H1 (cell line): ENCODE results near the gene LBH. TPM values are rescaled to one million over a fixed set of nuclear protein-coding genes. Genes with fewer than 3 reads are reported as not detected.

Experiments used
- CTCF ChIA-PET: fragments of 300-600 bp; sonication (Branson Sonifier 250); formaldehyde crosslinking; loops from one replicate; lab custom pipeline; 2021; ENCODE audit not compliant: partially characterized antibody; lab: Charles Lee
- POLR2A ChIA-PET: fragments of 300-600 bp; sonication (Branson Sonifier 250); formaldehyde crosslinking; loops from one replicate; lab custom pipeline; 2021; ENCODE audit warnings: inconsistent platforms; ENCODE audit not compliant: partially characterized antibody; lab: Charles Lee
- DNase-seq, 2 experiments: peaks; one replicate each; pipeline versions ENCODE4 v3.0.0 to v3.0.0-alpha.2; 2010 to 2022; ENCODE audit warnings: low spot score in 2 of 2, low read depth in 1 of 2, mixed read lengths in 1 of 2
- FAIRE-seq: peaks from 2 replicates; lab custom pipeline; 2011; peaks lifted over from hg19 to GRCh38; lab: Jason Lieb, UNC
- H2AFZ ChIP-seq: 2 replicates; pipeline ENCODE4 v1.8.1; 2012; ENCODE audit warnings: low read length, inconsistent platforms
- H2AK5ac ChIP-seq: 2 replicates; pipeline ENCODE4 v1.6.1; 2013; ENCODE audit warnings: low read depth, low read length
- H2BK120ac ChIP-seq: replicated peaks from 2 replicates; pipeline ENCODE3; 2013; ENCODE audit warnings: low read depth, low read length, inconsistent platforms
- H2BK12ac ChIP-seq: 2 replicates; pipeline ENCODE4 v1.6.1; 2013; ENCODE audit warnings: low read depth, low read length
- H2BK15ac ChIP-seq: 2 replicates; pipeline ENCODE4 v1.6.1; 2013; ENCODE audit warnings: low read length
- H2BK20ac ChIP-seq: 2 replicates; pipeline ENCODE4 v1.6.1; 2013; ENCODE audit warnings: low read length
- H2BK5ac ChIP-seq: 2 replicates; pipeline ENCODE4 v1.6.1; 2013; ENCODE audit warnings: low read depth, low read length
- H3K14ac ChIP-seq: 2 replicates; pipeline ENCODE4 v1.6.1; 2013; ENCODE audit warnings: inconsistent platforms; ENCODE audit not compliant: insufficient read length
- H3K18ac ChIP-seq: 2 replicates; pipeline ENCODE4 v1.6.1; 2013; ENCODE audit warnings: low read length; ENCODE audit errors: extremely low read depth
- H3K23ac ChIP-seq: 2 replicates; pipeline ENCODE4 v1.6.1; 2013; ENCODE audit warnings: inconsistent platforms; ENCODE audit not compliant: insufficient read length
- H3K23me2 ChIP-seq: 2 replicates; pipeline ENCODE4 v1.6.1; 2013; ENCODE audit warnings: low read depth, low read length
- H3K27ac ChIP-seq: 2 replicates; pipeline ENCODE4 v1.6.1; 2011; ENCODE audit warnings: low read depth, low read length, inconsistent platforms
- H3K27me3 ChIP-seq, 4 experiments: replicated peaks in 1 of 4; 1 replicate in 1 of 4; 2 replicates in 3 of 4; pipeline versions ENCODE4 v1.6.1 to v1.8.1; 2011 to 2013; ENCODE audit warnings: low read length in 3 of 4, mild to moderate bottlenecking in 3 of 4, inconsistent platforms in 2 of 4, mixed read lengths in 2 of 4, moderate library complexity in 1 of 4; ENCODE audit not compliant: control insufficient read depth in 3 of 4, insufficient read depth in 3 of 4; ENCODE audit errors: extremely low read depth in 1 of 4
- H3K36me3 ChIP-seq, 4 experiments: 2 replicates each; pipeline versions ENCODE4 v1.6.1 to v1.8.1; 2011 to 2013; ENCODE audit warnings: mild to moderate bottlenecking in 4 of 4, low read length in 3 of 4, moderate library complexity in 2 of 4, control low read depth in 1 of 4, inconsistent platforms in 1 of 4; ENCODE audit not compliant: insufficient read depth in 4 of 4, control insufficient read depth in 2 of 4
- H3K4ac ChIP-seq: replicated peaks from 2 replicates; pipeline ENCODE3; 2013; ENCODE audit warnings: low read length, low read depth, mixed read lengths, inconsistent platforms; ENCODE audit not compliant: insufficient read length
- H3K4me1 ChIP-seq, 4 experiments: replicated peaks in 1 of 4; 1 replicate in 1 of 4; 2 replicates in 3 of 4; pipeline versions ENCODE4 v1.6.1 to v1.8.1; 2011 to 2013; ENCODE audit warnings: low read length in 3 of 4, inconsistent platforms in 2 of 4, mixed read lengths in 1 of 4; ENCODE audit not compliant: insufficient read depth in 4 of 4, control insufficient read depth in 3 of 4
- H3K4me2 ChIP-seq, 2 experiments: 2 replicates each; pipeline versions ENCODE4 v1.6.1 to v1.8.1; 2011 to 2013; ENCODE audit warnings: low read depth in 2 of 2, low read length in 2 of 2, control low read depth in 1 of 2, inconsistent platforms in 1 of 2, mild to moderate bottlenecking in 1 of 2; ENCODE audit not compliant: insufficient read depth in 1 of 2
- H3K4me3 ChIP-seq, 4 experiments: fragments of 200-600, 300-600 bp in 1 of 4; sonication (generic), shearing (Covaris generic), sonication (Bioruptor Twin) in 1 of 4; 2 replicates each; pipeline versions ENCODE4 v1.5.1 to v1.8.1; 2011 to 2016; ENCODE audit warnings: low read length in 4 of 4, low read depth in 3 of 4, control low read depth in 2 of 4, inconsistent platforms in 2 of 4, mild to moderate bottlenecking in 2 of 4, mixed read lengths in 1 of 4, moderate library complexity in 1 of 4; ENCODE audit not compliant: insufficient read depth in 2 of 4; ENCODE audit errors: extremely low read depth in 1 of 4
- H3K56ac ChIP-seq: replicated peaks from 2 replicates; pipeline ENCODE3; 2013; ENCODE audit warnings: low read depth, mild to moderate bottlenecking, mixed read lengths, low read length, inconsistent platforms; ENCODE audit not compliant: insufficient read length
- H3K79me1 ChIP-seq: 2 replicates; pipeline ENCODE4 v1.6.1; 2013; ENCODE audit warnings: low read depth, low read length, control low read depth
- H3K79me2 ChIP-seq, 2 experiments: 2 replicates each; pipeline versions ENCODE4 v1.6.1 to v1.8.1; 2012 to 2013; ENCODE audit warnings: low read length in 2 of 2, mild to moderate bottlenecking in 2 of 2, inconsistent platforms in 1 of 2; ENCODE audit not compliant: insufficient read depth in 2 of 2, control insufficient read depth in 1 of 2
- H3K9ac ChIP-seq, 4 experiments: replicated peaks in 1 of 4; 1 replicate in 1 of 4; 2 replicates in 3 of 4; pipeline versions ENCODE4 v1.6.1 to v1.8.1; 2011 to 2013; ENCODE audit warnings: low read depth in 3 of 4, low read length in 3 of 4, control low read depth in 2 of 4, mild to moderate bottlenecking in 2 of 4, moderate library complexity in 2 of 4, inconsistent platforms in 1 of 4; ENCODE audit errors: extremely low read depth in 1 of 4
- H3K9me3 ChIP-seq, 2 experiments: 2 replicates each; pipeline versions ENCODE4 v1.6.1 to v1.8.1; 2012 to 2013; ENCODE audit warnings: mild to moderate bottlenecking in 2 of 2, moderate library complexity in 2 of 2, control low read depth in 1 of 2, inconsistent platforms in 1 of 2, low read depth in 1 of 2, low read length in 1 of 2, mixed read lengths in 1 of 2; ENCODE audit not compliant: insufficient read depth in 2 of 2
- H4K20me1 ChIP-seq, 2 experiments: replicated peaks in 1 of 2; 2 replicates each; pipeline versions ENCODE3 to v1.8.1; 2011 to 2013; ENCODE audit warnings: inconsistent platforms in 2 of 2, low read length in 2 of 2, mild to moderate bottlenecking in 1 of 2; ENCODE audit not compliant: insufficient read depth in 2 of 2, control insufficient read depth in 1 of 2
- H4K5ac ChIP-seq: 2 replicates; pipeline ENCODE4 v1.6.1; 2013; ENCODE audit warnings: low read length, low read depth, mixed read lengths, inconsistent platforms; ENCODE audit not compliant: insufficient read length
- H4K8ac ChIP-seq: 2 replicates; pipeline ENCODE4 v1.8.0; 2013; ENCODE audit warnings: mild to moderate bottlenecking, moderate library complexity, low read length, inconsistent platforms; ENCODE audit not compliant: insufficient read depth; ENCODE audit errors: extremely low read depth
- H4K91ac ChIP-seq: replicated peaks from 2 replicates; pipeline ENCODE3; 2013; ENCODE audit warnings: low read length, mixed read lengths, inconsistent platforms; ENCODE audit not compliant: insufficient read length
- SAP30 ChIP-seq: fragments of 300-600 bp; sonication (generic); IDR thresholded peaks from 2 replicates; pipeline ENCODE4 v1.7.1; 2012; ENCODE audit warnings: low read length, moderate library complexity, mild to moderate bottlenecking, inconsistent platforms; ENCODE audit not compliant: insufficient read depth, insufficient replicate concordance
- WGBS, 2 experiments: shearing (Covaris generic) in 1 of 2; methylation state at CpG; one replicate each; pipeline versions ENCODE4 v1.1.6 to v1.1.7; 2013 to 2015; ENCODE audit warnings: low lambda C conversion rate in 2 of 2, mixed read lengths in 2 of 2, inconsistent platforms in 1 of 2, low coverage in 1 of 2, missing lambda C conversion rate in 1 of 2; ENCODE audit not compliant: insufficient replicate concordance in 2 of 2, insufficient coverage in 1 of 2, insufficient read length in 1 of 2; ENCODE audit errors: extremely low coverage in 1 of 2, missing lambda C conversion rate in 1 of 2; 5-methylcytosine and 5-hydroxymethylcytosine counted together
- polyA plus RNA-seq, 7 experiments: library from polyadenylated mRNA; depleted of rRNA in 3 of 7; stranded (reverse) in 5 of 7; unstranded in 2 of 7; fragments of >200 nt in 5 of 7; fragments of 200-250 nt in 2 of 7; gene quantifications; 1 replicate in 5 of 7; 2 replicates in 1 of 7; 4 replicates in 1 of 7; pipeline versions ENCODE4 v1.2.1 to v1.2.3, GENCODE V29; 2011 to 2013; ENCODE audit warnings: missing spikeins in 2 of 7, mixed read lengths in 2 of 7
- total RNA-seq: library from RNA; stranded (reverse); fragmentation: NEBNext Ultra II Directional; extraction: Animal tissue kit (Norgen Biotek cat#: 25700); gene quantifications from 2 replicates; pipeline ENCODE4 v1.2.1, GENCODE V29; 2021

LBH gene
- total and polyA plus RNA-seq, 2 of the 8 experiments (the other 6 are each of a cell fraction or from before 2014, with no cell fraction given): 25.7 to 34.5 TPM

GRCh38 chr2:30223413-30223874 is 7.9 kb upstream of the LBH start:
- FAIRE-seq (no peak), DNase-seq (no peak)
- Histone ChIP-seq H3K23me2 (no peaks in the 10 kb centered on the region), H2AFZ (no peak overlapping the region), H3K4ac (no peak overlapping the region), H2BK120ac (no peak overlapping the region), H2BK5ac (no peak overlapping the region), H4K20me1 (no peaks in the 10 kb centered on the region), H3K4me1 (no peaks in the 10 kb centered on the region; a peak in 1 of 7 replicates), H2BK15ac (no peak overlapping the region), H3K4me2 (no peak overlapping the region), H3K79me1 (no peaks in the 10 kb centered on the region), H3K56ac (no peak overlapping the region), H3K27me3 (no peaks in the 10 kb centered on the region), H3K18ac (no peak overlapping the region), H2BK20ac (no peak overlapping the region), H3K23ac (no peak overlapping the region), H3K27ac (no peak overlapping the region), H4K91ac (no peak overlapping the region), H3K9me3 (no peaks in the 10 kb centered on the region), H4K5ac (no peak overlapping the region), H3K14ac (no peak overlapping the region), H3K4me3 (no peak overlapping the region), H3K79me2 (no peaks in the 10 kb centered on the region), H3K9ac (no peak overlapping the region), H4K8ac (no peak overlapping the region), H3K36me3 (no peaks in the 10 kb centered on the region), H2BK12ac (no peak overlapping the region), H2AK5ac (no peak overlapping the region)
- ChIA-PET POLR2A (no interaction called here), CTCF (interaction anchor here (0.6 to 2.2 kb wide), 7 partner anchors 10 to 815 kb away, joined by 3 to 10 read pairs (median 5); no protein-coding TSS in a partner anchor)
- WGBS, 2 experiments: 86% methylated on average over 3 of the region's 3 CpGs; no CpG with 5 or more reads in 1 of the 2 experiments
- no peak for TF ChIP-seq SAP30
